HG02943 (cell line): ENCODE data around the gene MYO1D.

ENCODE experiments used
- ATAC-seq: cut with Tn5 transposase; IDR thresholded peaks from one replicate; pipeline ENCODE4 v1.9.1; 2021; ENCODE audit warnings: mild to moderate bottlenecking, low read depth, moderate library complexity; ENCODE audit not compliant: unreplicated experiment

The MYO1D gene

GRCh38 chr17:32786169-32786568 lies 90.8 kb downstream of the MYO1D start:
- no peak for ATAC-seq

GRCh38 chr17:32784113-32784512 lies 92.8 kb downstream of the MYO1D start:
- no peak for ATAC-seq

- ATAC-seq: no peak
Observed at GRCh38 chr17:32783602-32784001, 93.3 kb downstream of the MYO1D start.

- no peak for ATAC-seq
Observed at GRCh38 chr17:32780721-32781120, 96.2 kb downstream of the MYO1D start.

GRCh38 chr17:32777922-32778321 lies 99.0 kb downstream of the MYO1D start:
- ATAC-seq: no peak

GRCh38 chr17:32777436-32777835 lies 99.5 kb downstream of the MYO1D start:
- no peak for ATAC-seq

GRCh38 chr17:32774695-32775084 lies 102.2 kb downstream of the MYO1D start:
- ATAC-seq: no peak

GRCh38 chr17:32773856-32774694 lies 102.8 kb downstream of the MYO1D start:
- ATAC-seq: no peak

- no peak for ATAC-seq
Observed at GRCh38 chr17:32772453-32773025, 104.4 kb downstream of the MYO1D start.

- no peak for ATAC-seq
Observed at GRCh38 chr17:32771396-32771795, 105.5 kb downstream of the MYO1D start.

- ATAC-seq: no peak
Observed at GRCh38 chr17:32769846-32770245, 107.1 kb downstream of the MYO1D start.

GRCh38 chr17:32763855-32764439 lies 113.0 kb downstream of the MYO1D start:
- ATAC-seq: no peak

- no peak for ATAC-seq
Observed at GRCh38 chr17:32759476-32759875, 117.4 kb downstream of the MYO1D start.

GRCh38 chr17:32757963-32758362 lies 119.0 kb downstream of the MYO1D start:
- ATAC-seq: no peak

- ATAC-seq: no peak
Observed at GRCh38 chr17:32756696-32757095, 120.2 kb downstream of the MYO1D start.

- no peak for ATAC-seq
Observed at GRCh38 chr17:32755045-32755805, 121.7 kb downstream of the MYO1D start.

- ATAC-seq: no peak
Observed at GRCh38 chr17:32752934-32753333, 124.0 kb downstream of the MYO1D start.

- no peak for ATAC-seq
Observed at GRCh38 chr17:32747856-32748255, 129.1 kb downstream of the MYO1D start.

GRCh38 chr17:32746698-32747097 lies 130.2 kb downstream of the MYO1D start:
- no peak for ATAC-seq

- no peak for ATAC-seq
Observed at GRCh38 chr17:32746280-32746679, 130.6 kb downstream of the MYO1D start.
